ENCODE results near the gene SYNDIG1. TPM values are rescaled to one million over a fixed set of nuclear protein-coding genes. Genes with fewer than 3 reads are reported as not detected.
"Not testable (repeated sequence)": the region's sequence is repeated elsewhere in the genome, so short reads cannot be mapped to it uniquely, and the experiment has no call there.

SYNDIG1 gene
- polyA plus RNA-seq, 1 of the 3 experiments (the other 2 are of a cell fraction): not detected

- ChIA-PET POLR2A (no interaction called here), CTCF (interaction anchor here (1.5 kb wide), 1 partner anchor 15 kb away, joined by 5 read pairs; no protein-coding TSS in a partner anchor)
- no peaks in the 10 kb centered on the region for H3K79me2 ChIP-seq (ENCODE audit: insufficient read depth)
- no peak overlapping the region for H3K4me2 ChIP-seq
- no peaks in the 10 kb centered on the region for H4K20me1 ChIP-seq (ENCODE audit: insufficient read depth)
- no peaks in the 10 kb centered on the region for H3K36me3 ChIP-seq (replicated peaks in 1 of 2; ENCODE audit: control insufficient read depth in 1 of 2, insufficient read depth in 2 of 2, low read length in 1 of 2)
- no peak overlapping the region for H3K4me3 ChIP-seq (ENCODE audit: low read depth in 2 of 2, low read length in 1 of 2)
- H3K9me3 ChIP-seq: no peaks in the 10 kb centered on the region
- H3K27ac ChIP-seq (ENCODE audit: low read depth in 2 of 2, low read length in 1 of 2): no peak overlapping the region
- no peak overlapping the region for H3K9ac ChIP-seq
- H3K9me2 ChIP-seq: no peaks in the 10 kb centered on the region
- no peak for DNase-seq
- peaks cover 0 to 14% of the 10 kb centered on the region in 2 experiments; a peak in 3 of 4 replicates for H3K4me1 ChIP-seq (ENCODE audit: control insufficient read depth in 1 of 2, insufficient read depth in 2 of 2, low read depth in 1 of 2, low read length in 1 of 2)
- 46% methylated on average over 5 of the region's 5 CpGs for WGBS (ENCODE audit: low lambda C conversion rate)
- no peak overlapping the region for H2AFZ ChIP-seq (ENCODE audit: low read depth)
- TF ChIP-seq MXI1 (IDR thresholded peaks at IDR 0.05; ENCODE audit: low read depth, low read length): no peak
- TF ChIP-seq, protein P1, sequence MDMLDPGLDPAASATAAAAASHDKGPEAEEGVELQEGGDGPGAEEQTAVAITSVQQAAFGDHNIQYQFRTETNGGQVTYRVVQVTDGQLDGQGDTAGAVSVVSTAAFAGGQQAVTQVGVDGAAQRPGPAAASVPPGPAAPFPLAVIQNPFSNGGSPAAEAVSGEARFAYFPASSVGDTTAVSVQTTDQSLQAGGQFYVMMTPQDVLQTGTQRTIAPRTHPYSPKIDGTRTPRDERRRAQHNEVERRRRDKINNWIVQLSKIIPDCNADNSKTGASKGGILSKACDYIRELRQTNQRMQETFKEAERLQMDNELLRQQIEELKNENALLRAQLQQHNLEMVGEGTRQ (IDR thresholded peaks at IDR 0.05; ENCODE audit: borderline replicate concordance, low read depth, low read length): no peak
- no peak for TF ChIP-seq NRF1 (IDR thresholded peaks at IDR 0.05; ENCODE audit: low read depth, low read length)
- no peak for TF ChIP-seq FOSL2 (IDR thresholded peaks at IDR 0.05; ENCODE audit: borderline replicate concordance, low read depth)
- TF ChIP-seq, protein P2, sequence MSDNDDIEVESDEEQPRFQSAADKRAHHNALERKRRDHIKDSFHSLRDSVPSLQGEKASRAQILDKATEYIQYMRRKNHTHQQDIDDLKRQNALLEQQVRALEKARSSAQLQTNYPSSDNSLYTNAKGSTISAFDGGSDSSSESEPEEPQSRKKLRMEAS (IDR thresholded peaks at IDR 0.05; ENCODE audit: low read depth): no peak
- TF ChIP-seq FOXJ3 (CRISPR knock-in tag; IDR thresholded peaks at IDR 0.05): no peak
- peaks cover 8% of the 10 kb centered on the region for H3F3A ChIP-seq (replicated peaks; ENCODE audit: insufficient read depth)
- no peaks in the 10 kb centered on the region for H3K27me3 ChIP-seq (ENCODE audit: insufficient read depth)
These were observed 37.3 kb downstream of the SYNDIG1 start for GRCh38 chr20:24506696-24507095.

DNA sequence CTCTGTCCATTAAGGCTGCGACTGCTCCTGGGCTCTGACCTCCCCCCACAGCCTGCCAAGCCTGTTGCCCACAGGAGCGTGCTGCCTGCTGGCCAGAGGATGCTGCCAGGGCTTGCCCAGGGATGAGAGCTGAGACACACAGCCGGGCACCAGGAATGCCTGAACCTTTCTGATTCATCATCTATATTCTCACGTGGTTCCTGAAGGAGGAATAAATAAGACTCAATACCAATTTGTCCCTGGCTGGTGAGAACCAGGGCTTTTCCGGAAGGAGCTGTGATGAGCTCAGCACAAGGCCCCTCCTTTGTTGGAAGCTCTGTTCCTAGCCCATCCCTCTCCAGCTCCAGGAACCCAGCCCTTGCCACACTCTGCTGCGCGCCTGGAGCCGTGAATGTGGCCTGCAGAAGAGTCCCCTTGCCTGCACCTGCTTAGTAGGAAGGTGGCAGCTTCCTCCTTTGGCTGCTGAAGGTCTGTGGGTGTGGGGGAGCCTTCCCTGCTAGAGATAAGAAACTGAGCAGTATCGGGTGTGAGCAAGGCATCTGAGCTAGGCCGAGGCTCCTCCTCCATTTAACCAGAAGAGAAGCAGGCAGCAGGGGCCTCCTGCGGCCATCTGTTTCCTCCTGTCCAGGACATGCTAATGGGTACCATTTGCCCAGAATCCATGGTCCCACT, 37.9 kb downstream of the SYNDIG1 start:
- no peak overlapping the region for H3K4me2 ChIP-seq
- no peaks in the 10 kb centered on the region for H3K79me2 ChIP-seq (ENCODE audit: insufficient read depth)
- ChIA-PET CTCF (interaction anchor here (1.5 kb wide), 1 partner anchor 16 kb away, joined by 5 read pairs; no protein-coding TSS in a partner anchor), POLR2A (no interaction called here)
- H3K9ac ChIP-seq: no peak overlapping the region
- 41% methylated on average over 9 of the region's 11 CpGs for WGBS (ENCODE audit: low lambda C conversion rate)
- H3K4me1 ChIP-seq (ENCODE audit: control insufficient read depth in 1 of 2, insufficient read depth in 2 of 2, low read depth in 1 of 2, low read length in 1 of 2): peaks cover 0 to 14% of the 10 kb centered on the region in 2 experiments; a peak in 2 of 4 replicates
- H4K20me1 ChIP-seq (ENCODE audit: insufficient read depth): no peaks in the 10 kb centered on the region
- TF ChIP-seq, protein P3, sequence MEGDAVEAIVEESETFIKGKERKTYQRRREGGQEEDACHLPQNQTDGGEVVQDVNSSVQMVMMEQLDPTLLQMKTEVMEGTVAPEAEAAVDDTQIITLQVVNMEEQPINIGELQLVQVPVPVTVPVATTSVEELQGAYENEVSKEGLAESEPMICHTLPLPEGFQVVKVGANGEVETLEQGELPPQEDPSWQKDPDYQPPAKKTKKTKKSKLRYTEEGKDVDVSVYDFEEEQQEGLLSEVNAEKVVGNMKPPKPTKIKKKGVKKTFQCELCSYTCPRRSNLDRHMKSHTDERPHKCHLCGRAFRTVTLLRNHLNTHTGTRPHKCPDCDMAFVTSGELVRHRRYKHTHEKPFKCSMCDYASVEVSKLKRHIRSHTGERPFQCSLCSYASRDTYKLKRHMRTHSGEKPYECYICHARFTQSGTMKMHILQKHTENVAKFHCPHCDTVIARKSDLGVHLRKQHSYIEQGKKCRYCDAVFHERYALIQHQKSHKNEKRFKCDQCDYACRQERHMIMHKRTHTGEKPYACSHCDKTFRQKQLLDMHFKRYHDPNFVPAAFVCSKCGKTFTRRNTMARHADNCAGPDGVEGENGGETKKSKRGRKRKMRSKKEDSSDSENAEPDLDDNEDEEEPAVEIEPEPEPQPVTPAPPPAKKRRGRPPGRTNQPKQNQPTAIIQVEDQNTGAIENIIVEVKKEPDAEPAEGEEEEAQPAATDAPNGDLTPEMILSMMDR (IDR thresholded peaks at IDR 0.05): no peak
- TF ChIP-seq EP300 (IDR thresholded peaks at IDR 0.05; ENCODE audit: borderline replicate concordance in 1 of 2, low read depth in 1 of 2, low read length in 1 of 2) (no peak), POLR2AphosphoS5 (IDR thresholded peaks at IDR 0.05; ENCODE audit: low read depth, low read length) (no peak), RCOR1 (IDR thresholded peaks at IDR 0.05; ENCODE audit: low read length) (no peak), FOXM1 (IDR thresholded peaks at IDR 0.05; ENCODE audit: low read depth) (no peak), SIN3A (IDR thresholded peaks at IDR 0.05; ENCODE audit: borderline replicate concordance, low read depth, low read length) (no peak), RFX5 (IDR thresholded peaks at IDR 0.05; ENCODE audit: low read length) (no peak), JUND (IDR thresholded peaks at IDR 0.05) (no peak)
- TF ChIP-seq, protein P2 (IDR thresholded peaks at IDR 0.05; ENCODE audit: low read depth): no peak
- peaks cover 8% of the 10 kb centered on the region for H3F3A ChIP-seq (replicated peaks; ENCODE audit: insufficient read depth)
- no peak overlapping the region for H3K27ac ChIP-seq (ENCODE audit: low read depth in 2 of 2, low read length in 1 of 2)
- no peak overlapping the region for H3K4me3 ChIP-seq (ENCODE audit: low read depth in 2 of 2, low read length in 1 of 2)
- no peak for DNase-seq
- no peaks in the 10 kb centered on the region for H3K9me3 ChIP-seq
- H3K9me2 ChIP-seq: no peaks in the 10 kb centered on the region
- H2AFZ ChIP-seq (ENCODE audit: low read depth): no peak overlapping the region
- no peaks in the 10 kb centered on the region for H3K36me3 ChIP-seq (replicated peaks in 1 of 2; ENCODE audit: control insufficient read depth in 1 of 2, insufficient read depth in 2 of 2, low read length in 1 of 2)
- no peaks in the 10 kb centered on the region for H3K27me3 ChIP-seq (ENCODE audit: insufficient read depth)

- H3K9me2 ChIP-seq; H4K20me1 ChIP-seq (ENCODE audit: insufficient read depth); H3K79me2 ChIP-seq (ENCODE audit: insufficient read depth); H3K4me2 ChIP-seq; H3K4me1 ChIP-seq (ENCODE audit: control insufficient read depth in 1 of 2, insufficient read depth in 2 of 2, low read depth in 1 of 2, low read length in 1 of 2); H3K27me3 ChIP-seq (ENCODE audit: insufficient read depth); H2AFZ ChIP-seq (ENCODE audit: low read depth); DNase-seq; CTCF ChIA-PET; H3F3A ChIP-seq (replicated peaks; ENCODE audit: insufficient read depth); H3K27ac ChIP-seq (ENCODE audit: low read depth in 2 of 2, low read length in 1 of 2); H3K9ac ChIP-seq; H3K4me3 ChIP-seq (ENCODE audit: low read depth in 2 of 2, low read length in 1 of 2); H3K9me3 ChIP-seq; POLR2A ChIA-PET; H3K36me3 ChIP-seq (replicated peaks in 1 of 2; ENCODE audit: control insufficient read depth in 1 of 2, insufficient read depth in 2 of 2, low read length in 1 of 2): not testable (repeated sequence)
- 24% methylated on average over 7 of the region's 11 CpGs for WGBS (ENCODE audit: low lambda C conversion rate)
These were observed 43.0 kb downstream of the SYNDIG1 start for GRCh38 chr20:24512441-24512840.

Data from SK-N-SH (cell line).